Stimulated activated naive CD8-positive, alpha-beta T cell treated with anti-CD3 and anti-CD28 coated beads, Interleukin-15, Interleukin-2, amounts not matched to agents 100 U/mL and 50 U/mL, for 24 hours (primary cell): ENCODE results near the gene SLC25A46.
A peak's percentile ranks its signal among the peaks of the same experiment; 100 is the strongest.
"Not testable (repeated sequence)": the region's sequence is repeated elsewhere in the genome, so short reads cannot be mapped to it uniquely, and the experiment has no call there.

Experiments
- ATAC-seq: fragments of 150-1000 bp; cut with Tn5 transposase; one replicate; pipeline ENCODE4 v1.10.0; 2021
- DNase-seq: peaks from one replicate; pipeline ENCODE4 v3.0.0; 2021

The SLC25A46 gene

GRCh38 chr5:110757118-110757729 is 18.4 kb downstream of the SLC25A46 start:
- no peak for ATAC-seq

GRCh38 chr5:110760158-110760557 is 21.4 kb downstream of the SLC25A46 start:
- DNase-seq (no peak), ATAC-seq (no peak)

More at GRCh38 chr5:110757118-110757729, 18.4 kb downstream of the SLC25A46 start:
- DNase-seq: peak; percentile 8

DNA sequence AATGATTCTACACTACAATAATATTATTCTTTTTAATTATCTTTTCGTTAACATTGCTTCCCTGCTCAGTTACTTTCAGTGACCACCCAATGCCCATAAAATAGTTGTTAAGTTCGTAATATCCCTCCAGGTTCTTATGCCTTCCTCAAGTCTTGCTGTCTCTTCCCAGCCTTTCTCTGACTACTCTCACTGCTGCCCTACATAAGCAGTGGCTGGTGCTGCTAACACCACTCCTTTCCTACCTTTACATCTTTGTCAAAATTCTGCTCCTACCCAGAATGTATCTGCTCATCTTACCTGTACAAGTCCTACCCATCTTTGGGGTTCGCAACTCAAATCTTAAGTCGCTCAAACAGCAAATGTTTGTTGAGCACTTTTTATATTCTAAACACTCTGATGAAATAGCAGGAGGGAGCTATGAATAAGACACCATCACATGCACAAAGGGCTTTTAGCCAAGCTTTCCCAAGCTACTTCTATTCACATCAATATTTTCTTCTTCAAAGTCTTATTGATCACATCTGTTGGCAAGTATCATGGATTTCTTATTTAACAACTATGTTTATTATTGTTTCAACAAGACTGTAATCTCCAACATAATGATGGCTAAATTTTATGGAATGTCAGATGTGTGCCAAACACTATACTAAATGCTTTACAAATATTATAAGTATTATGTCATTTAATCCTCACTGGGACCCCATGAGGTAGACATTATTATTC is 29.5 kb downstream of the SLC25A46 start:
- ATAC-seq (no peak), DNase-seq (no peak)

GRCh38 chr5:110769000-110769681 is 30.3 kb downstream of the SLC25A46 start:
- no peak for DNase-seq
- no peak for ATAC-seq

- no peak for DNase-seq
Observed at GRCh38 chr5:110770286-110770685, 31.5 kb downstream of the SLC25A46 start.

DNA sequence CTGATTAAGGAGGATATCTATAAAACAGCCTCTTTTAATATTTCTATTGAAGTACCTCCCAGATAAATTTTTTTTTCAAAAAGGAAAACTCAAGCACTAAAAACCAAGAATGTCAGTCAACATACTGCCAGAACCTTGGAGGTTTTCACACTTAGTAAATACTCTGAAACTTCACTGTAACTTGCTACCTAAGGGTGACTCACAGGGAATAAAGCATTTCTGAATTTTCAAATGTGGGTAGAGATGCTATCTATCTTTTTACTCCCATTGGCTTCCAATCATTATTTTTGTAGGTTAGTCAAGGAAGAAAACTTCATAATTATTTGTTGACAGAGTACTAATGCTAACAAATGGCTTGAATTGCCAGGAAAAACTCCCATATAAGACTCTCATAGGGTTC is 46.1 kb downstream of the SLC25A46 start:
- no peak for ATAC-seq
- DNase-seq: no peak

More at GRCh38 chr5:110770286-110770685, 31.5 kb downstream of the SLC25A46 start:
- ATAC-seq: no peak

DNA sequence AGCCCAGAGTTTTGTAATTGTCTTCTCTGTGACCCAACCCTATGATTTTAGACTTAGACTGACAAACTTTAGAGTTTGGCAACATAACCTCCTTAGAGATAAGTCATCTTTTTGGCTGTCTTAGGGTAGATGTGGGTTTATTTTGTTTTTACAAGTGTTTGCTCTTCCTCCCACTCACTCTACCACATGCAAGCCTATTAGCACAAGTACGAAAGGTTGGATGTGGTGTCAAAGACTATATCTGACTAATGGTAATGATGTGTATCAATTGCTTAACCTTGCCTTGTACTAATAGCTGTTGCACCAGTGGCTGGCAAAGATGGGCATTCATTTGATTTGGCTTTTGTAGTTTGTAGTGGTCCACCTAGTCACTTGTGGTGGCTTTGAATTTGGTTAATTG is 46.5 kb downstream of the SLC25A46 start:
- DNase-seq (no peak), ATAC-seq (no peak)

DNA sequence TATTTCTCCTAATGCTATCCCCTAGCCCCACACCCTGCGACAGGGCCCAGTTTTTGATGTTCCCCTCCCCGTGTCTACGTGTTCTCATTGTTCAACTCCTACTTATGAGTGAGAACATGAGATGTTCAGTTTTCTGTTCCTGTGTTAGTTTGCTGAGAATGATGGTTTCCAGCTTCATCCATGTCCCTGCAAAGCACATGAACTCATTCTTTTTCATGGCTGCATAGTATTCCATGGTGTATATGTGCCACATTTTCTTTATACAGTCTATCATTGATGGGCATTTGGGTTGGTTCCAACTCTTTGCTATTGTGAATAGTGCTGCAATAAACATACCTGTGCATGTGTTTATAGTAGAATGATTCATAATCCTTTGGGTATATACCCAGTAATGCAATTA is 49.2 kb downstream of the SLC25A46 start:
- ATAC-seq, DNase-seq: not testable (repeated sequence)

DNA sequence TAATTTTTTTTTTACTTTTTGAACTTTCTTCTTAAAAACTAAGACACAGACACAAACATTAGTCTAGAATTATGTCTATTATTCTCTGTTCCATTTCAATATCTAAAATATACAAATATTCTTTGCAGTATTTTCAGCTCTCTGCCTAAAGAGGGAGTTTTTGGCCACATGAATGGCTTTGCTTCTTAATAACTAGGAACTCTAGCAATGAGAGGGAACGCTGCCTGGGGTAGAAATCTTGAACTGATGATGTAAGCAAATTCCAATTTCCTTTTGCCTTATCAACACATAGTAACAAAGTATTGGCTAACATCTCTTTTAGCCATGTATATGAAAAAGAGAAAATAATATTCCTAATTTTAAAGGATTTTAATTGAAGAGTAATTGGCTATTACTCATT is 51.9 kb downstream of the SLC25A46 start:
- ATAC-seq (no peak), DNase-seq (no peak)

DNA sequence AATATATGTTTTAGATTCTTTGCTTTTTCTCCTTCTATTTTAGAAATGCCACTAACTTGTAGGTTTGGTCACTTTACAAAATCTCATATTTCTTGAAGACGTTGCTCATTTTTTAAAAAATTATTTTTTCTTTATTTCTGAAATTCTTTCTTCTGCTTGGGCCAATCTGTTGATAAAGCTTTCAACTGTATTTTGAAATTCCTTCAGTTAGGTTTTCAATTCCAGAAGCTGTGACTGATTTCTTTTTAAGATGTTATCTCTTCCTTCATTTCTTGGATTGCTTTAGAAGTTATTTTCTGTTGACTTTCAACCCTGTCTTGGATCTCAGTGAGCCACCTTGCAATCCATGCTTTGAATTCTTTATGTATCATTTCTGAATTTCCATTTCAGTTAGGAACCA is 64.2 kb downstream of the SLC25A46 start:
- no peak for ATAC-seq
- DNase-seq: no peak

DNA sequence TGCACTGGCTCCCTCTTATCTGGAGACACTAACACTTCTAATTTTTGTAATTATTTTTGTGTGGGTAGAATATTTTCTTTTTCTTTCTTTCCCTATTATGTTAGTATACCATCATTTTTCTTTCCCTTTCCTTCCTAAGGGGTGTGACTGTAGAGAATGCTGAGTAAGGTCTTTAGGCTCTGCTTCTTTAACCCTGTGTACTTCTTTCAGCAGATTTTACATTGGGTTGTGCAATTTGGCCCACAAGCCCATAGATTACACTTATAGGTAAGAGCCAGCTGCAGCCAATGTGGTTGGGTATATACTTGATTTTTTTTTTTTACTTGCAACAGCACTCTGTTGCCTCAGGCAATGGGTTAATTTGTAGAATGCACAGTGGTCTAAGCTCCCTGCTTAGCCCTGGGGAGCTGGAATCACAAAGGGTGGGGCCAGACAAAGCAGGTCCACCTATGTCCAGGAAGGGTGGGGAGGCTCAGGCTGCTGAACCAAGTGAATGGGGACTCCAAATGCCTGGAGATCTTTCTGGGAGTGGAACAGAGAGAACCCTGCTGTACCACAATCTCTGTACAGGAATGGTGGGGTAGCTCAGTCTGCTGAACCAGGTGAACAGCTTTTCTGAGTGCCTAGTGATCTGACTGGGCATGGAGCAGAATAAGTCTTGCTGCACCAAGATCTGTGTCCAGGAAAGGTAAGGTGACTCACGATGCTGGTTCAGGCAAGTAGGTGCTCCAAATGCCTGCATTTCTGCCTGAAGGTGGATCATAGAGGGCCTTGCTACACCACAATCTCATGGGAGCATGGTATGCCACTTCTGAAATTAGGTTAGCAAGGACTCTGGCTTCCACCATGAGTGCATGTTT is 64.9 kb downstream of the SLC25A46 start:
- DNase-seq (no peak), ATAC-seq (no peak)

DNA sequence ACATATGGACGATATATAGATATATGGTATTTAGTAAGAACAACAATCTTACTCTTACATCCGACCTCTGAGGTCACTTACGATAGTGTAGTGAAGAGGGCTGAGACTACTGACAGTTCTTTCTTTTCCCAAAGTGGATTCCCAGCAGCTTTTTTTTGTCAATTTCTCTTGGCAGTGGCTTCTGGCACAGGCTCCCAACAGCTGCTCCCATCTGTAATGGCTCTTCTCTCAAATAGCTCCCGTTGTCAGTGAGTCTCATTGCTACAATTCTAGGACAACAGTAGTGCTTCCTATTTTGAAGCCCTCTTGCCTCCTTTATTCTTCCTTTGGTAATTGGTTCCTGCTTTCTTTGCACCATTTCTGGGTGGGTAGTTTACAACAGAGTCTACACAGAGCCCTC is 68.4 kb downstream of the SLC25A46 start:
- no peak for ATAC-seq
- DNase-seq: no peak

DNA sequence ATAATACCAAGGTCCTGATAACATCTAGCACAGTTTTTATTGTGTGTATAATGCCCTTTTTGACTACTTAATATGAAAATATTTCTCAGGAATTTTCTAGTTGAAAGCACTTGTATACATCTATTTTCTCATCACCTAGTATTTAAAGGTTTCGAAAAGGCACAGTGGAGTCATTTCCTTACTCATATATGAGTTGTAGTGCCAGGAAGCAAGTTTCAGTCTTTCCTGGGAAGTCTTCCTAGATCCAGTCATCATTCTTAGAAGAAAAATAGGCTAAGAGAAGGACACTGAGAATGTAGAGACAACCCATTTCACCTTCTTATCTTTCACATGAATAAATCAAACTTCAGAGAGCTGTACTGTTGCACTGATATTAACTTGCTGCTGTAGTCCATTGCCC is 70.2 kb downstream of the SLC25A46 start:
- DNase-seq (no peak), ATAC-seq (no peak)
